ENCODE results near the gene FRYL.

Gene FRYL

GRCh38 chr4:48780865-48781214 is 761 bp upstream of the FRYL start:
- peak overlapping the region; percentile 91; the same call in 1 of the 2 replicates for H3K27ac ChIP-seq
- TF ChIP-seq CTCF (conservative IDR thresholded peaks at IDR 0.05) (no peak), ZFX (IDR thresholded peaks at IDR 0.05) (no peak)

- TF ChIP-seq ZFX (IDR thresholded peaks at IDR 0.05) (peak; percentile 58), CTCF (conservative IDR thresholded peaks at IDR 0.05) (0 out of 2 replicates have a peak, but pooled peaks have one; percentile 17)
Observed at GRCh38 chr4:48779095-48779997, 733 bp downstream of the FRYL start.

GRCh38 chr4:48778431-48779094 is 1.5 kb downstream of the FRYL start:
- peak overlapping the region; percentile 91 for H3K27ac ChIP-seq
- TF ChIP-seq CTCF (conservative IDR thresholded peaks at IDR 0.05), result no peak
- no peak for TF ChIP-seq ZFX (IDR thresholded peaks at IDR 0.05)

More at GRCh38 chr4:48779095-48779997, 733 bp downstream of the FRYL start:
- H3K27ac ChIP-seq, result peak overlapping the region; percentile 91

GRCh38 chr4:48777739-48778138 is 2.3 kb downstream of the FRYL start:
- TF ChIP-seq CTCF (conservative IDR thresholded peaks at IDR 0.05) (no peak), ZFX (IDR thresholded peaks at IDR 0.05) (no peak)
- peak overlapping the region; percentile 51; the same call in 1 of the 2 replicates for H3K27ac ChIP-seq

- H3K27ac ChIP-seq, result no peak overlapping the region
- TF ChIP-seq CTCF (conservative IDR thresholded peaks at IDR 0.05) (no peak), ZFX (IDR thresholded peaks at IDR 0.05) (no peak)
Observed at GRCh38 chr4:48774760-48775710, 5.0 kb downstream of the FRYL start.

GRCh38 chr4:48772556-48772955 is 7.5 kb downstream of the FRYL start:
- no peak overlapping the region for H3K27ac ChIP-seq
- no peak for TF ChIP-seq CTCF (conservative IDR thresholded peaks at IDR 0.05)
- TF ChIP-seq ZFX (IDR thresholded peaks at IDR 0.05), result no peak
